NCI-H524 (cell line): ENCODE data around the gene PCDHA9.

Experiments used
- DNase-seq, 2 experiments: peaks; one replicate each; lab custom pipeline; 2025; lab: John Stamatoyannopoulos, UW

Gene PCDHA9

GRCh38 chr5:140881889-140882590, 33.9 kb downstream of the PCDHA9 start, which contains the start of gene PCDHA13:
TSS of gene PCDHA13 (plus strand) at chr5:140882124. CDS start at chr5:140882269, 145 bp downstream.
- DNase-seq, result no peak

GRCh38 chr5:140882591-140882899, 34.4 kb downstream of the PCDHA9 start:
- DNase-seq, result no peak

GRCh38 chr5:140883373-140883772, 35.2 kb downstream of the PCDHA9 start:
- no peak for DNase-seq

- no peak for DNase-seq
Measured at GRCh38 chr5:140883927-140884697, 35.9 kb downstream of the PCDHA9 start.
